Stimulated activated CD4-positive, alpha-beta T cell treated with anti-CD3 and anti-CD28 coated beads, Interleukin-2, amount 100 ng/mL, for 48 hours (primary cell): ENCODE measurements around the gene DLL4.
"Not testable (repeated sequence)": the region's sequence is repeated elsewhere in the genome, so short reads cannot be mapped to it uniquely, and the experiment has no call there.

Source experiments
- DNase-seq, 2 donors: peaks; one replicate each; pipeline ENCODE4 v3.0.0-alpha.2; 2020

DLL4 gene

GRCh38 chr15:40960925-40961324 lies 31.8 kb downstream of the DLL4 start:
- no peak for DNase-seq

GRCh38 chr15:40961740-40962139 lies 32.6 kb downstream of the DLL4 start:
- not testable (repeated sequence) for DNase-seq

GRCh38 chr15:40962317-40962716 lies 33.2 kb downstream of the DLL4 start:
- not testable (repeated sequence) for DNase-seq

GRCh38 chr15:40963201-40963600 lies 34.1 kb downstream of the DLL4 start:
- DNase-seq, result no peak

GRCh38 chr15:40964006-40964405 lies 34.9 kb downstream of the DLL4 start:
- DNase-seq, result no peak

- DNase-seq, result no peak
Measured at GRCh38 chr15:40964634-40965033, 35.5 kb downstream of the DLL4 start.

- DNase-seq, result no peak
Measured at GRCh38 chr15:40968290-40969085, 39.3 kb downstream of the DLL4 start.

- DNase-seq, result no peak
Measured at GRCh38 chr15:40969363-40969762, 40.2 kb downstream of the DLL4 start.

GRCh38 chr15:40974879-40975278 lies 45.7 kb downstream of the DLL4 start:
- no peak for DNase-seq

GRCh38 chr15:40976819-40977218 lies 47.7 kb downstream of the DLL4 start:
- no peak for DNase-seq

- no peak for DNase-seq
Measured at GRCh38 chr15:40978141-40978540, 49.0 kb downstream of the DLL4 start.

- no peak for DNase-seq
Measured at GRCh38 chr15:40978562-40978961, 49.4 kb downstream of the DLL4 start.

GRCh38 chr15:40981186-40981585 lies 52.0 kb downstream of the DLL4 start:
- no peak for DNase-seq

- no peak for DNase-seq
Measured at GRCh38 chr15:40982855-40983254, 53.7 kb downstream of the DLL4 start.

GRCh38 chr15:40984406-40984805 lies 55.3 kb downstream of the DLL4 start:
- DNase-seq, result no peak

- no peak for DNase-seq
Measured at GRCh38 chr15:40984964-40985363, 55.8 kb downstream of the DLL4 start.

- no peak for DNase-seq
Measured at GRCh38 chr15:40985541-40986330, 56.6 kb downstream of the DLL4 start.

- no peak for DNase-seq
Measured at GRCh38 chr15:40986820-40987219, 57.7 kb downstream of the DLL4 start.

- no peak for DNase-seq
Measured at GRCh38 chr15:40988156-40988555, 59.0 kb downstream of the DLL4 start.
